H1 (cell line): ENCODE results near the gene GBX1. TPM values are rescaled to one million over a fixed set of nuclear protein-coding genes. Genes with fewer than 3 reads are reported as not detected.

ENCODE experiments used
- CTCF ChIA-PET: fragments of 300-600 bp; sonication (Branson Sonifier 250); formaldehyde crosslinking; loops from one replicate; lab custom pipeline; 2021; ENCODE audit not compliant: partially characterized antibody; lab: Charles Lee
- POLR2A ChIA-PET: fragments of 300-600 bp; sonication (Branson Sonifier 250); formaldehyde crosslinking; loops from one replicate; lab custom pipeline; 2021; ENCODE audit warnings: inconsistent platforms; ENCODE audit not compliant: partially characterized antibody; lab: Charles Lee
- DNase-seq, 2 experiments: peaks; one replicate each; pipeline versions ENCODE4 v3.0.0 to v3.0.0-alpha.2; 2010 to 2022; ENCODE audit warnings: low spot score in 2 of 2, low read depth in 1 of 2, mixed read lengths in 1 of 2
- FAIRE-seq: peaks from 2 replicates; lab custom pipeline; 2011; peaks lifted over from hg19 to GRCh38; lab: Jason Lieb, UNC
- H2AFZ ChIP-seq: 2 replicates; pipeline ENCODE4 v1.8.1; 2012; ENCODE audit warnings: low read length, inconsistent platforms
- H2AK5ac ChIP-seq: 2 replicates; pipeline ENCODE4 v1.6.1; 2013; ENCODE audit warnings: low read depth, low read length
- H2BK120ac ChIP-seq: replicated peaks from 2 replicates; pipeline ENCODE3; 2013; ENCODE audit warnings: low read depth, low read length, inconsistent platforms
- H2BK12ac ChIP-seq: 2 replicates; pipeline ENCODE4 v1.6.1; 2013; ENCODE audit warnings: low read depth, low read length
- H2BK15ac ChIP-seq: 2 replicates; pipeline ENCODE4 v1.6.1; 2013; ENCODE audit warnings: low read length
- H2BK20ac ChIP-seq: 2 replicates; pipeline ENCODE4 v1.6.1; 2013; ENCODE audit warnings: low read length
- H2BK5ac ChIP-seq: 2 replicates; pipeline ENCODE4 v1.6.1; 2013; ENCODE audit warnings: low read depth, low read length
- H3K14ac ChIP-seq: 2 replicates; pipeline ENCODE4 v1.6.1; 2013; ENCODE audit warnings: inconsistent platforms; ENCODE audit not compliant: insufficient read length
- H3K18ac ChIP-seq: 2 replicates; pipeline ENCODE4 v1.6.1; 2013; ENCODE audit warnings: low read length; ENCODE audit errors: extremely low read depth
- H3K23ac ChIP-seq: 2 replicates; pipeline ENCODE4 v1.6.1; 2013; ENCODE audit warnings: inconsistent platforms; ENCODE audit not compliant: insufficient read length
- H3K23me2 ChIP-seq: 2 replicates; pipeline ENCODE4 v1.6.1; 2013; ENCODE audit warnings: low read depth, low read length
- H3K27ac ChIP-seq: 2 replicates; pipeline ENCODE4 v1.6.1; 2011; ENCODE audit warnings: low read depth, low read length, inconsistent platforms
- H3K27me3 ChIP-seq, 4 experiments: replicated peaks in 1 of 4; 1 replicate in 1 of 4; 2 replicates in 3 of 4; pipeline versions ENCODE4 v1.6.1 to v1.8.1; 2011 to 2013; ENCODE audit warnings: low read length in 3 of 4, mild to moderate bottlenecking in 3 of 4, inconsistent platforms in 2 of 4, mixed read lengths in 2 of 4, moderate library complexity in 1 of 4; ENCODE audit not compliant: control insufficient read depth in 3 of 4, insufficient read depth in 3 of 4; ENCODE audit errors: extremely low read depth in 1 of 4
- H3K36me3 ChIP-seq, 4 experiments: 2 replicates each; pipeline versions ENCODE4 v1.6.1 to v1.8.1; 2011 to 2013; ENCODE audit warnings: mild to moderate bottlenecking in 4 of 4, low read length in 3 of 4, moderate library complexity in 2 of 4, control low read depth in 1 of 4, inconsistent platforms in 1 of 4; ENCODE audit not compliant: insufficient read depth in 4 of 4, control insufficient read depth in 2 of 4
- H3K4ac ChIP-seq: replicated peaks from 2 replicates; pipeline ENCODE3; 2013; ENCODE audit warnings: low read length, low read depth, mixed read lengths, inconsistent platforms; ENCODE audit not compliant: insufficient read length
- H3K4me1 ChIP-seq, 4 experiments: replicated peaks in 1 of 4; 1 replicate in 1 of 4; 2 replicates in 3 of 4; pipeline versions ENCODE4 v1.6.1 to v1.8.1; 2011 to 2013; ENCODE audit warnings: low read length in 3 of 4, inconsistent platforms in 2 of 4, mixed read lengths in 1 of 4; ENCODE audit not compliant: insufficient read depth in 4 of 4, control insufficient read depth in 3 of 4
- H3K4me2 ChIP-seq, 2 experiments: 2 replicates each; pipeline versions ENCODE4 v1.6.1 to v1.8.1; 2011 to 2013; ENCODE audit warnings: low read depth in 2 of 2, low read length in 2 of 2, control low read depth in 1 of 2, inconsistent platforms in 1 of 2, mild to moderate bottlenecking in 1 of 2; ENCODE audit not compliant: insufficient read depth in 1 of 2
- H3K4me3 ChIP-seq, 4 experiments: fragments of 200-600, 300-600 bp in 1 of 4; sonication (generic), shearing (Covaris generic), sonication (Bioruptor Twin) in 1 of 4; 2 replicates each; pipeline versions ENCODE4 v1.5.1 to v1.8.1; 2011 to 2016; ENCODE audit warnings: low read length in 4 of 4, low read depth in 3 of 4, control low read depth in 2 of 4, inconsistent platforms in 2 of 4, mild to moderate bottlenecking in 2 of 4, mixed read lengths in 1 of 4, moderate library complexity in 1 of 4; ENCODE audit not compliant: insufficient read depth in 2 of 4; ENCODE audit errors: extremely low read depth in 1 of 4
- H3K56ac ChIP-seq: replicated peaks from 2 replicates; pipeline ENCODE3; 2013; ENCODE audit warnings: low read depth, mild to moderate bottlenecking, mixed read lengths, low read length, inconsistent platforms; ENCODE audit not compliant: insufficient read length
- H3K79me1 ChIP-seq: 2 replicates; pipeline ENCODE4 v1.6.1; 2013; ENCODE audit warnings: low read depth, low read length, control low read depth
- H3K79me2 ChIP-seq, 2 experiments: 2 replicates each; pipeline versions ENCODE4 v1.6.1 to v1.8.1; 2012 to 2013; ENCODE audit warnings: low read length in 2 of 2, mild to moderate bottlenecking in 2 of 2, inconsistent platforms in 1 of 2; ENCODE audit not compliant: insufficient read depth in 2 of 2, control insufficient read depth in 1 of 2
- H3K9ac ChIP-seq, 4 experiments: replicated peaks in 1 of 4; 1 replicate in 1 of 4; 2 replicates in 3 of 4; pipeline versions ENCODE4 v1.6.1 to v1.8.1; 2011 to 2013; ENCODE audit warnings: low read depth in 3 of 4, low read length in 3 of 4, control low read depth in 2 of 4, mild to moderate bottlenecking in 2 of 4, moderate library complexity in 2 of 4, inconsistent platforms in 1 of 4; ENCODE audit errors: extremely low read depth in 1 of 4
- H3K9me3 ChIP-seq, 2 experiments: 2 replicates each; pipeline versions ENCODE4 v1.6.1 to v1.8.1; 2012 to 2013; ENCODE audit warnings: mild to moderate bottlenecking in 2 of 2, moderate library complexity in 2 of 2, control low read depth in 1 of 2, inconsistent platforms in 1 of 2, low read depth in 1 of 2, low read length in 1 of 2, mixed read lengths in 1 of 2; ENCODE audit not compliant: insufficient read depth in 2 of 2
- H4K20me1 ChIP-seq, 2 experiments: replicated peaks in 1 of 2; 2 replicates each; pipeline versions ENCODE3 to v1.8.1; 2011 to 2013; ENCODE audit warnings: inconsistent platforms in 2 of 2, low read length in 2 of 2, mild to moderate bottlenecking in 1 of 2; ENCODE audit not compliant: insufficient read depth in 2 of 2, control insufficient read depth in 1 of 2
- H4K5ac ChIP-seq: 2 replicates; pipeline ENCODE4 v1.6.1; 2013; ENCODE audit warnings: low read length, low read depth, mixed read lengths, inconsistent platforms; ENCODE audit not compliant: insufficient read length
- H4K8ac ChIP-seq: 2 replicates; pipeline ENCODE4 v1.8.0; 2013; ENCODE audit warnings: mild to moderate bottlenecking, moderate library complexity, low read length, inconsistent platforms; ENCODE audit not compliant: insufficient read depth; ENCODE audit errors: extremely low read depth
- H4K91ac ChIP-seq: replicated peaks from 2 replicates; pipeline ENCODE3; 2013; ENCODE audit warnings: low read length, mixed read lengths, inconsistent platforms; ENCODE audit not compliant: insufficient read length
- ATF2 ChIP-seq: IDR thresholded peaks from 2 replicates; pipeline ENCODE4 v1.6.1; 2012; ENCODE audit warnings: low read length, inconsistent platforms
- CHD2 ChIP-seq: IDR thresholded peaks from 2 replicates; pipeline ENCODE4 v1.6.1; 2012; ENCODE audit warnings: low read length, improper control_type of control experiment
- CTBP2 ChIP-seq: IDR thresholded peaks from 2 replicates; pipeline ENCODE4 v1.7.0; 2011; ENCODE audit warnings: borderline replicate concordance, mild to moderate bottlenecking, moderate library complexity, mixed read lengths, low read length; ENCODE audit not compliant: insufficient read depth, insufficient read length
- FOSL1 ChIP-seq: IDR thresholded peaks from 2 replicates; pipeline ENCODE4 v1.6.1; 2011; ENCODE audit warnings: mild to moderate bottlenecking, low read depth, low read length, moderate library complexity; ENCODE audit not compliant: insufficient read depth
- GABPA ChIP-seq: IDR thresholded peaks from 2 replicates; pipeline ENCODE4 v1.6.1; 2011; ENCODE audit warnings: mild to moderate bottlenecking, low read length, moderate library complexity, borderline replicate concordance; ENCODE audit not compliant: insufficient read depth
- RBBP5 ChIP-seq: IDR thresholded peaks from 2 replicates; pipeline ENCODE4 v1.7.1; 2012; ENCODE audit warnings: low read depth, mild to moderate bottlenecking, inconsistent platforms, low read length, moderate library complexity, borderline replicate concordance
- TEAD4 ChIP-seq: IDR thresholded peaks from 2 replicates; pipeline ENCODE4 v1.6.1; 2012; ENCODE audit warnings: low read depth, low read length, inconsistent platforms, mixed read lengths
- WGBS, 2 experiments: shearing (Covaris generic) in 1 of 2; methylation state at CpG; one replicate each; pipeline versions ENCODE4 v1.1.6 to v1.1.7; 2013 to 2015; ENCODE audit warnings: low lambda C conversion rate in 2 of 2, mixed read lengths in 2 of 2, inconsistent platforms in 1 of 2, low coverage in 1 of 2, missing lambda C conversion rate in 1 of 2; ENCODE audit not compliant: insufficient replicate concordance in 2 of 2, insufficient coverage in 1 of 2, insufficient read length in 1 of 2; ENCODE audit errors: extremely low coverage in 1 of 2, missing lambda C conversion rate in 1 of 2; 5-methylcytosine and 5-hydroxymethylcytosine counted together
- polyA plus RNA-seq, 7 experiments: library from polyadenylated mRNA; depleted of rRNA in 3 of 7; stranded (reverse) in 5 of 7; unstranded in 2 of 7; fragments of >200 nt in 5 of 7; fragments of 200-250 nt in 2 of 7; gene quantifications; 1 replicate in 5 of 7; 2 replicates in 1 of 7; 4 replicates in 1 of 7; pipeline versions ENCODE4 v1.2.1 to v1.2.3, GENCODE V29; 2011 to 2013; ENCODE audit warnings: missing spikeins in 2 of 7, mixed read lengths in 2 of 7
- total RNA-seq: library from RNA; stranded (reverse); fragmentation: NEBNext Ultra II Directional; extraction: Animal tissue kit (Norgen Biotek cat#: 25700); gene quantifications from 2 replicates; pipeline ENCODE4 v1.2.1, GENCODE V29; 2021
- TF ChIP-seq, protein P1 (sequence below): IDR thresholded peaks from 2 replicates; pipeline ENCODE4 v1.6.1; 2011; ENCODE audit warnings: low read depth, mild to moderate bottlenecking, low read length; ENCODE audit not compliant: insufficient read depth

Gene GBX1
- total and polyA plus RNA-seq, 2 of the 8 experiments (the other 6 are each of a cell fraction or from before 2014, with no cell fraction given): not detected

GRCh38 chr7:151102991-151103390, 64.5 kb downstream of the GBX1 start:
- ChIA-PET POLR2A (interaction anchor here (0.8 to 1.0 kb wide), 2 partner anchors 20 to 50 kb away, joined by 4 to 5 read pairs; partner anchors contain the start of gene TMUB1), CTCF (interaction anchor here (1.2 to 22.4 kb wide), 4 partner anchors 9 to 40 kb away, joined by 3 to 448 read pairs (median 20); partner anchors contain the start of genes AGAP3 and TMUB1)
- peaks cover 0 to 39% of the 10 kb centered on the region in 2 experiments; a peak in 1 of 4 replicates for H3K79me2 ChIP-seq
- no peaks in the 10 kb centered on the region for H3K9me3 ChIP-seq
- H3K27ac ChIP-seq: no peak overlapping the region
- FAIRE-seq (no peak), DNase-seq (no peak)
- 86% methylated on average over 3 of the region's 3 CpGs; no CpG with 5 or more reads in 1 of the 2 experiments for WGBS, 2 experiments
- H3K4me3 ChIP-seq: no peak overlapping the region
- no peak overlapping the region for H3K56ac ChIP-seq
- 0 out of 2 replicates have a peak overlapping the region, but pooled peaks have one; percentile 76 for H2BK5ac ChIP-seq
- no peaks in the 10 kb centered on the region for H3K27me3 ChIP-seq
- no peak overlapping the region for H4K8ac ChIP-seq
- no peak overlapping the region for H3K23ac ChIP-seq
- H3K23me2 ChIP-seq: no peaks in the 10 kb centered on the region; the same call in 1 of the 2 replicates
- H3K9ac ChIP-seq: no peak overlapping the region
- no peak overlapping the region for H3K4ac ChIP-seq
- H2AFZ ChIP-seq: no peak overlapping the region
- no peak overlapping the region for H2BK12ac ChIP-seq
- TF ChIP-seq CTBP2 (no peak), FOSL1 (no peak), RBBP5 (no peak), TEAD4 (no peak), GABPA (no peak), CHD2 (no peak), ATF2 (no peak)
- TF ChIP-seq, protein P1, sequence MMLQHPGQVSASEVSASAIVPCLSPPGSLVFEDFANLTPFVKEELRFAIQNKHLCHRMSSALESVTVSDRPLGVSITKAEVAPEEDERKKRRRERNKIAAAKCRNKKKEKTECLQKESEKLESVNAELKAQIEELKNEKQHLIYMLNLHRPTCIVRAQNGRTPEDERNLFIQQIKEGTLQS: no peak
- H2BK120ac ChIP-seq: no peak overlapping the region
- H3K36me3 ChIP-seq: no peaks in the 10 kb centered on the region
- H4K91ac ChIP-seq: no peak overlapping the region
- no peak overlapping the region for H4K5ac ChIP-seq
- H3K4me1 ChIP-seq: peaks cover 2 to 31% (median 16%) of the 10 kb centered on the region in 4 experiments
- H3K18ac ChIP-seq: no peak overlapping the region
- H3K79me1 ChIP-seq: peaks cover 12% of the 10 kb centered on the region
- H3K14ac ChIP-seq: no peak overlapping the region
- H2AK5ac ChIP-seq: no peak overlapping the region
- H2BK20ac ChIP-seq: no peak overlapping the region
- peak overlapping the region; percentile 40; the same call in 1 of the 2 replicates for H2BK15ac ChIP-seq
- H4K20me1 ChIP-seq: peaks cover 6 to 28% of the 10 kb centered on the region in 2 experiments
- no peak overlapping the region; a peak in 1 of 4 replicates for H3K4me2 ChIP-seq
